DOHH2 (cell line): ENCODE data around the gene BBX.

Source experiments
- EZH2phosphoT487 ChIP-seq: fragments of 200-600 bp; sonication (generic); IDR thresholded peaks from 2 replicates; pipeline ENCODE4 v1.6.1; 2017; ENCODE audit warnings: borderline replicate concordance, mild to moderate bottlenecking, antibody characterized with exemption, low read length, moderate library complexity, mixed read lengths
- TF ChIP-seq, protein P1 (sequence below): fragments of 200-600 bp; sonication (generic); IDR thresholded peaks from one replicate; pipeline ENCODE4 v1.5.1; 2014; ENCODE audit warnings: antibody characterized with exemption, mild to moderate bottlenecking, low read depth, low read length; ENCODE audit not compliant: poor library complexity, severe bottlenecking

DNA sequence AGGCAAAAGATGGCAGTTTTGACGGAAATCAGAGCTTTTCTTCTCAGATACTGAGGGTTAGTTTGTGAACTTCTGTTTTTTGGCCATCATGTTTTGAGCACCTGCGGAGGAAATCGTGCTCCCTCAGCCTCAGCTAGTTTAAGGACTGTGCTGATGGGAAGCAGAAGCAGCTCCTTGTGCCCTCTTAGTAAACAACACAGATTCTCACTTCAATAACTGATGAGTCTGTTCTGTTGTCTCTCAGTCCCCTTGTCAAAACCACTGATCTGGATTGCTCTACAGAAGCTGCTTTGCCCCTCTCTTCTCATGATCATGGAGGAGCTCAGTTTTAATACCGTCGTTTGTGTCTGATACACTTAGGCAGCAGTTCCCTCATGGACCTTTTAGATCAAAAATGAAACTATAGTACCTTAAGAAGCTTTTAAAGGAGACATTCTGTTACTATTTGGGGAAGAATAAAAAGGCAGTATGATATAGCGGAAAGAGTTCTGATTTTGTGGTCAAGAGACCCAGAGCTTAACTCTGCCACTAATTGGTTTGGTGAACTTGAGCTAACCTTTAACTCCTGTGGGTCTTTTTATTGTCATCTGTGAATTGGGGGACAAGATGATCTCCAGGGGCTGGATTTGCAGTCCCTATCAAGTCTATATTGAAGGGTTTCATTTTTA is 152.6 kb downstream of the BBX start:
- TF ChIP-seq, protein P1, sequence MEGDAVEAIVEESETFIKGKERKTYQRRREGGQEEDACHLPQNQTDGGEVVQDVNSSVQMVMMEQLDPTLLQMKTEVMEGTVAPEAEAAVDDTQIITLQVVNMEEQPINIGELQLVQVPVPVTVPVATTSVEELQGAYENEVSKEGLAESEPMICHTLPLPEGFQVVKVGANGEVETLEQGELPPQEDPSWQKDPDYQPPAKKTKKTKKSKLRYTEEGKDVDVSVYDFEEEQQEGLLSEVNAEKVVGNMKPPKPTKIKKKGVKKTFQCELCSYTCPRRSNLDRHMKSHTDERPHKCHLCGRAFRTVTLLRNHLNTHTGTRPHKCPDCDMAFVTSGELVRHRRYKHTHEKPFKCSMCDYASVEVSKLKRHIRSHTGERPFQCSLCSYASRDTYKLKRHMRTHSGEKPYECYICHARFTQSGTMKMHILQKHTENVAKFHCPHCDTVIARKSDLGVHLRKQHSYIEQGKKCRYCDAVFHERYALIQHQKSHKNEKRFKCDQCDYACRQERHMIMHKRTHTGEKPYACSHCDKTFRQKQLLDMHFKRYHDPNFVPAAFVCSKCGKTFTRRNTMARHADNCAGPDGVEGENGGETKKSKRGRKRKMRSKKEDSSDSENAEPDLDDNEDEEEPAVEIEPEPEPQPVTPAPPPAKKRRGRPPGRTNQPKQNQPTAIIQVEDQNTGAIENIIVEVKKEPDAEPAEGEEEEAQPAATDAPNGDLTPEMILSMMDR: no peak
- TF ChIP-seq EZH2phosphoT487: no peak
